ENCODE measurements around the gene OPA3.

Gene OPA3

GRCh38 chr19:45526971-45527370, 57.6 kb downstream of the OPA3 start:
- Histone ChIP-seq H3K4me3 (ENCODE audit: low read depth, low read length) (no peak overlapping the region), H3K27me3 (ENCODE audit: control insufficient read depth, insufficient read depth, low read length) (peaks cover 4% of the 10 kb centered on the region), H3K4me1 (ENCODE audit: control insufficient read depth, insufficient read depth, low read length) (peaks cover 6% of the 10 kb centered on the region), H3K9ac (ENCODE audit: low read depth, low read length) (no peak overlapping the region), H3K9me3 (ENCODE audit: control insufficient read depth, insufficient read depth, low read length) (no peaks in the 10 kb centered on the region), H3K36me3 (ENCODE audit: control insufficient read depth, insufficient read depth, low read length) (peaks cover 20% of the 10 kb centered on the region)

GRCh38 chr19:45526143-45526542, 58.5 kb downstream of the OPA3 start:
- peaks cover 24% of the 10 kb centered on the region for H3K36me3 ChIP-seq (ENCODE audit: control insufficient read depth, insufficient read depth, low read length)
- H3K4me3 ChIP-seq (ENCODE audit: low read depth, low read length): no peak overlapping the region

DNA sequence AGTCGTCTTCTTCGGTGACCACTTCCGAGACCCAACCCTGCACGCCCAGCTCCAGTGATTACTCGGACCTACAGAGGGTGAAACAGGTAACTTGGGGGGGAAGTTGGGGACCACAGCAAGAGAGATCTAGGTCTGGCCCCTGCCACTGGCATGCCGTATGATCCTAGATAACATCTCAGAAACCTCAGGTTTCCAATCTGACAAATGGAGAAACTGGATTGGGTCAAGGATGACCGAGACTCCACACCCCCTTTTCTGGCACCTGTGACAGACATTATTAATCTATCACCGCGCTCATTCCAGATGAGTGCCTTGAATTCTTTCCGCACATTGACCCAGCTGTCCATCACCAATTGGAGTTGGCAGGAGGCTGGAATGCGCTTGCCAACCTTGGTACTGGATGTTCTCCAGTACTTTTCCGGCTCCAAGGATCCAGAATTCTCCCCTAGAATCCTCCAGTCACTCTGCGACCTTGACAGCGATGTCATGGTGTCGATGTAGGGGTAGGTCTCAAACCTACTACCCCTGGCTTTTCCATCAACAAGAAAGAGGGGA, 60.0 kb downstream of the OPA3 start:
- no peaks in the 10 kb centered on the region for H3K9me3 ChIP-seq (ENCODE audit: control insufficient read depth, insufficient read depth, low read length)
- H3K27me3 ChIP-seq (ENCODE audit: control insufficient read depth, insufficient read depth, low read length): peaks cover 3% of the 10 kb centered on the region
- no peak overlapping the region for H3K4me3 ChIP-seq (ENCODE audit: low read depth, low read length)
- H3K4me1 ChIP-seq (ENCODE audit: control insufficient read depth, insufficient read depth, low read length): peaks cover 6% of the 10 kb centered on the region
- peaks cover 37% of the 10 kb centered on the region for H3K36me3 ChIP-seq (ENCODE audit: control insufficient read depth, insufficient read depth, low read length)
- no peak overlapping the region for H3K9ac ChIP-seq (ENCODE audit: low read depth, low read length)

More at GRCh38 chr19:45526143-45526542, 58.5 kb downstream of the OPA3 start:
- Histone ChIP-seq H3K27me3 (ENCODE audit: control insufficient read depth, insufficient read depth, low read length) (peaks cover 4% of the 10 kb centered on the region), H3K4me1 (ENCODE audit: control insufficient read depth, insufficient read depth, low read length) (peaks cover 6% of the 10 kb centered on the region), H3K9ac (ENCODE audit: low read depth, low read length) (no peak overlapping the region), H3K9me3 (ENCODE audit: control insufficient read depth, insufficient read depth, low read length) (no peaks in the 10 kb centered on the region)

GRCh38 chr19:45523642-45524256, 60.9 kb downstream of the OPA3 start:
- no peak overlapping the region for H3K9ac ChIP-seq (ENCODE audit: low read depth, low read length)
- no peaks in the 10 kb centered on the region for H3K27me3 ChIP-seq (ENCODE audit: control insufficient read depth, insufficient read depth, low read length)
- no peak overlapping the region for H3K4me3 ChIP-seq (ENCODE audit: low read depth, low read length)
- peaks cover 6% of the 10 kb centered on the region for H3K4me1 ChIP-seq (ENCODE audit: control insufficient read depth, insufficient read depth, low read length)
- H3K36me3 ChIP-seq (ENCODE audit: control insufficient read depth, insufficient read depth, low read length): peaks cover 37% of the 10 kb centered on the region
- H3K9me3 ChIP-seq (ENCODE audit: control insufficient read depth, insufficient read depth, low read length): no peaks in the 10 kb centered on the region

DNA sequence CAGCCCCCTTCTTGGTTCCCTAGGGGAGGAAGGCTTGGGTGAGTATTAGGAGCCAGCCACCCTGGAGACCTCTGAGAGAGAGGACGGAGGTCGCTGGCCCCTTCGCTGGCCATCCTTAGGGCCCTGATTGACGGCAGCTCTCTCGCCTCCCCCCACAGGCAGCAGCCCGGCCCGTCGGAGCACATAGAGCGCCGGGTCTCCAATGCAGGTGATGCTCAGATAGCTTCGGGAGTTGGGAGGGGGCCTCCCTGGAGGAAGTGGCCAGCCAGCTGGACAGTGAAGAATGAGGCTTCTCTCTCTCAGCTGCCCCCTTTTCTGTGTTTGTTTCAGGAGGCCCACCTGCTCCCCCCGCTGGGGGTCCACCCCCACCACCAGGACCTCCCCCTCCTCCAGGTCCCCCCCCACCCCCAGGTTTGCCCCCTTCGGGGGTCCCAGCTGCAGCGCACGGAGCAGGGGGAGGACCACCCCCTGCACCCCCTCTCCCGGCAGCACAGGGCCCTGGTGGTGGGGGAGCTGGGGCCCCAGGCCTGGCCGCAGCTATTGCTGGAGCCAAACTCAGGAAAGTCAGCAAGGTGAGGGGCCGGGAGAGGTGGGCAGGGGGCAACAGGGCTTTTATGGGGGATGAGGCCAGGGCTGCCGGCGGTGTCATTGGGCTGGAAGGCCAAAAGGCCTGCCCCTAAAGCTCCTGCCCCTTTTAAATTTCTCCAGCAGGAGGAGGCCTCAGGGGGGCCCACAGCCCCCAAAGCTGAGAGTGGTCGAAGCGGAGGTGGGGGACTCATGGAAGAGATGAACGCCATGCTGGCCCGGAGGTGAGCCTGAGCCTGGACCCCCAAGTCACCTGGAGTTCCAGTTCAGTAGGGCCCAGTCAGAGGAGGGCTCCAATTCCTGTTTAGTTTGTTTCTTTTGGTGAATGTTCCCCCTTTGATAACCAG, 62.3 kb downstream of the OPA3 start:
- H3K36me3 ChIP-seq (ENCODE audit: control insufficient read depth, insufficient read depth, low read length): peaks cover 45% of the 10 kb centered on the region
- H3K4me3 ChIP-seq (ENCODE audit: low read depth, low read length): no peak overlapping the region
- H3K4me1 ChIP-seq (ENCODE audit: control insufficient read depth, insufficient read depth, low read length): no peaks in the 10 kb centered on the region
- H3K9ac ChIP-seq (ENCODE audit: low read depth, low read length): no peak overlapping the region
- H3K9me3 ChIP-seq (ENCODE audit: control insufficient read depth, insufficient read depth, low read length): no peaks in the 10 kb centered on the region
- H3K27me3 ChIP-seq (ENCODE audit: control insufficient read depth, insufficient read depth, low read length): no peaks in the 10 kb centered on the region

DNA sequence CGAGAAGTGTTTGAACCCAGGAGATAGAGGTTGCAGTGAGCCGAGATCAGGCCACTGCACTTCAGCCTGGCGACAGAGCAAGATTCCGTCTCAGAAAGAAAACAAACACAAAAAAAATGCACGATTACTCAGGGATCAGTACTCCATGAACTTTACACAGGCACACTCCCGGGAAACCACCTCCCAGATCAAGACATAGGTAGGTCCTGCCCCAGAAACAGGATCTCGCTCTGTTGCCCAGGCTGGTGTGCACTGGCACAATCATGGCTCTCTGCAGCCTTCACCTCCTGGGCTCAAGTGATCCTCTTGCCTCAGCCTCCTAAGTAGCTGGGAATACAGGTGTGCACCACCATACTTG, 66.2 kb downstream of the OPA3 start:
- peaks cover 31% of the 10 kb centered on the region for H3K36me3 ChIP-seq (ENCODE audit: control insufficient read depth, insufficient read depth, low read length)

DNA sequence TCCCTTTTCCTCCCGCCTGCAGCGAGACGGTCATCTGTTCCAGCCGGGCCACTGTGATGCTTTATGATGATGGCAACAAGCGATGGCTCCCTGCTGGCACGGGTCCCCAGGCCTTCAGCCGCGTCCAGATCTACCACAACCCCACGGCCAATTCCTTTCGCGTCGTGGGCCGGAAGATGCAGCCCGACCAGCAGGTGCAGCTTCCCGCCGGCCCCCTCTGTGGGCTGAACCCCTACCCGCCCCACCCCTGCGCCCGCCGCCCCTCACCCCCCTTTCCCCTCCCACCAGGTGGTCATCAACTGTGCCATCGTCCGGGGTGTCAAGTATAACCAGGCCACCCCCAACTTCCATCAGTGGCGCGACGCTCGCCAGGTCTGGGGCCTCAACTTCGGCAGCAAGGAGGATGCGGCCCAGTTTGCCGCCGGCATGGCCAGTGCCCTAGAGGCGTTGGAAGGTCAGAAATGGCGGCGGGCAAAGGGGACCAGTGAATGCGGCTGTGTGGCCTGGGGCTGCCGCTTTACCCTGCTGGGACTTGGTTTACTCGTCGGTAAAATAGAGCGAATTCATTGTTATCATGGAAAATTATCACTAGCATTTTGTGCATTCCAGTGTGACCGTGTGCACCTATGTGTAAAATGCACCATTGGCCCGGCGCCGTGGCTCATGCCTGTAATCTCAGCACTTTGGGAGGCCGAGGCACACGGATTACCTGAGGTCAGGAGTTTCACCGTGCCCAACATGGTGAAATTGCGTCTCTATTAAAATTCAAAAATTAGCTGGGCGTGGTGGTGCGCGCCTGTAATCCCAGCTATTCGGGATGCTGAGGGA, 66.7 kb downstream of the OPA3 start:
- Histone ChIP-seq H3K4me1 (ENCODE audit: control insufficient read depth, insufficient read depth, low read length) (no peaks in the 10 kb centered on the region), H3K9ac (ENCODE audit: low read depth, low read length) (no peak overlapping the region)

More for the DNA sequence above, 66.2 kb downstream of the OPA3 start:
- H3K9ac ChIP-seq (ENCODE audit: low read depth, low read length): no peak overlapping the region
- no peaks in the 10 kb centered on the region for H3K4me1 ChIP-seq (ENCODE audit: control insufficient read depth, insufficient read depth, low read length)
- no peak overlapping the region for H3K4me3 ChIP-seq (ENCODE audit: low read depth, low read length)
- no peaks in the 10 kb centered on the region for H3K27me3 ChIP-seq (ENCODE audit: control insufficient read depth, insufficient read depth, low read length)
- H3K9me3 ChIP-seq (ENCODE audit: control insufficient read depth, insufficient read depth, low read length): no peaks in the 10 kb centered on the region

GRCh38 chr19:45517238-45517637, 67.4 kb downstream of the OPA3 start:
- no peaks in the 10 kb centered on the region for H3K9me3 ChIP-seq (ENCODE audit: control insufficient read depth, insufficient read depth, low read length)
- H3K9ac ChIP-seq (ENCODE audit: low read depth, low read length): no peak overlapping the region
- H3K4me1 ChIP-seq (ENCODE audit: control insufficient read depth, insufficient read depth, low read length): no peaks in the 10 kb centered on the region
- H3K36me3 ChIP-seq (ENCODE audit: control insufficient read depth, insufficient read depth, low read length): peaks cover 31% of the 10 kb centered on the region
- H3K4me3 ChIP-seq (ENCODE audit: low read depth, low read length): no peak overlapping the region
- H3K27me3 ChIP-seq (ENCODE audit: control insufficient read depth, insufficient read depth, low read length): no peaks in the 10 kb centered on the region

More for the DNA sequence above, 66.7 kb downstream of the OPA3 start:
- no peak overlapping the region for H3K4me3 ChIP-seq (ENCODE audit: low read depth, low read length)
- peaks cover 31% of the 10 kb centered on the region for H3K36me3 ChIP-seq (ENCODE audit: control insufficient read depth, insufficient read depth, low read length)
- H3K27me3 ChIP-seq (ENCODE audit: control insufficient read depth, insufficient read depth, low read length): no peaks in the 10 kb centered on the region
- no peaks in the 10 kb centered on the region for H3K9me3 ChIP-seq (ENCODE audit: control insufficient read depth, insufficient read depth, low read length)

DNA sequence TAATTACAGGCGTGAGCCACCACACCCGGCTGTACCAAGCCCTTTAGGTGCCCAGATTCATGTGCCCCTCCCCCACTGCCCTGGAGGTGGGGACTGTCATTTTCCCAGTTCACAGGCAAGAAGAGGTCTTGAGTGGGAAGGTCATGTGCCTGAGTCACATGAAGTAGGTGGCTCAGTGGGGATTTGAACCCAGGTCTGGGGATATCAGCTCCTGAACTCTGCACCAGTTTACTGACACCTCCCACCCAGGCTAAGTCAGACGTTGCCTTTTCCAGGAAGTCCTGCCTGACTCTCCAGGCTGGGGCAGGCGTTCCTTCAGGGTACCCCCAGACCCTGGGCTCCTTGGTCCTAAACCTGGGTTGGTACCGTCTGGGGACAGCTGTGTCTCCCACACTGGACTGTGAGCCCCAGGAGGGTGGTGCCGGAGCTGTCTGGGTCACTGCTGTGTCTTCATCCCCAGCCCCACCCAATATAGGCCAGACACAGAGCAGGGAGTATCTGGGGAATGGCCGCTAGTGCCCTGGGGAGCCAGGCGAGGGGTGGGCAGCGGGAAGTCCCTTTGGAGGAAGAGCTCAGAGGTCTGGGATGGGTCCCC, 68.7 kb downstream of the OPA3 start:
- Histone ChIP-seq H3K4me3 (ENCODE audit: low read depth, low read length) (no peak overlapping the region), H3K9ac (ENCODE audit: low read depth, low read length) (no peak overlapping the region), H3K9me3 (ENCODE audit: control insufficient read depth, insufficient read depth, low read length) (no peaks in the 10 kb centered on the region), H3K36me3 (ENCODE audit: control insufficient read depth, insufficient read depth, low read length) (peaks cover 24% of the 10 kb centered on the region), H3K27me3 (ENCODE audit: control insufficient read depth, insufficient read depth, low read length) (no peaks in the 10 kb centered on the region), H3K4me1 (ENCODE audit: control insufficient read depth, insufficient read depth, low read length) (no peaks in the 10 kb centered on the region)

GRCh38 chr19:45515081-45515624, 69.4 kb downstream of the OPA3 start:
- H3K4me3 ChIP-seq (ENCODE audit: low read depth, low read length): no peak overlapping the region
- no peak overlapping the region for H3K9ac ChIP-seq (ENCODE audit: low read depth, low read length)
- no peaks in the 10 kb centered on the region for H3K9me3 ChIP-seq (ENCODE audit: control insufficient read depth, insufficient read depth, low read length)
- no peaks in the 10 kb centered on the region for H3K27me3 ChIP-seq (ENCODE audit: control insufficient read depth, insufficient read depth, low read length)
- peaks cover 17% of the 10 kb centered on the region for H3K36me3 ChIP-seq (ENCODE audit: control insufficient read depth, insufficient read depth, low read length)
- no peaks in the 10 kb centered on the region for H3K4me1 ChIP-seq (ENCODE audit: control insufficient read depth, insufficient read depth, low read length)
